ENCODE measurements around the gene RIMS3.

RIMS3 gene

DNA sequence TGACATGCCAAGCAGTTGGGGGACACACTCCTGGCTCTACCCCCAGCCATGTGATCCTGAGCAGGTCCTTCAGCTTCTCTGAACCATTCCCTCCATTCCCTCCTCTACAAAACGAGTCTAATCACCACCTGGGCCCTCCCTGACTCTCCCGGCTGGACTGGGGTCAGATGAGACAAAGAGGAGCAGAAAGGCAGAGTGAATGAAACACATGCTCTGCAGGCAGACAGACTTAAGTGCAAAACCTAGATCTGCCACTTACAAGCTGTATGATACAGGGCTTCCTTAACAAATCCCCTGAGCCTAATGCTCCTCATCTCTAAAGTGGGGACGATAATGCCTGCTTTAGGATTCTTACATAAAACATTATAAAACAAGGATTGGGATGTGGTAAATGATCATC lies 17.3 kb downstream of the RIMS3 start:
- H3K27me3 ChIP-seq (ENCODE audit: insufficient read depth, low read length) = no peaks in the 10 kb centered on the region
- no peaks in the 10 kb centered on the region for H3K9me2 ChIP-seq (ENCODE audit: low read depth, low read length)
- H3K4me1 ChIP-seq (ENCODE audit: insufficient read depth, low read length, severe bottlenecking) = no peaks in the 10 kb centered on the region
- H3K79me2 ChIP-seq (ENCODE audit: insufficient read depth, low read length) = no peaks in the 10 kb centered on the region
- H4K20me1 ChIP-seq (ENCODE audit: insufficient read depth, low read length) = no peaks in the 10 kb centered on the region
- H3K9ac ChIP-seq (ENCODE audit: low read length) = no peak overlapping the region
- H3K27ac ChIP-seq (ENCODE audit: low read depth, low read length, poor library complexity, severe bottlenecking) = no peak overlapping the region
- TF ChIP-seq, protein P1, sequence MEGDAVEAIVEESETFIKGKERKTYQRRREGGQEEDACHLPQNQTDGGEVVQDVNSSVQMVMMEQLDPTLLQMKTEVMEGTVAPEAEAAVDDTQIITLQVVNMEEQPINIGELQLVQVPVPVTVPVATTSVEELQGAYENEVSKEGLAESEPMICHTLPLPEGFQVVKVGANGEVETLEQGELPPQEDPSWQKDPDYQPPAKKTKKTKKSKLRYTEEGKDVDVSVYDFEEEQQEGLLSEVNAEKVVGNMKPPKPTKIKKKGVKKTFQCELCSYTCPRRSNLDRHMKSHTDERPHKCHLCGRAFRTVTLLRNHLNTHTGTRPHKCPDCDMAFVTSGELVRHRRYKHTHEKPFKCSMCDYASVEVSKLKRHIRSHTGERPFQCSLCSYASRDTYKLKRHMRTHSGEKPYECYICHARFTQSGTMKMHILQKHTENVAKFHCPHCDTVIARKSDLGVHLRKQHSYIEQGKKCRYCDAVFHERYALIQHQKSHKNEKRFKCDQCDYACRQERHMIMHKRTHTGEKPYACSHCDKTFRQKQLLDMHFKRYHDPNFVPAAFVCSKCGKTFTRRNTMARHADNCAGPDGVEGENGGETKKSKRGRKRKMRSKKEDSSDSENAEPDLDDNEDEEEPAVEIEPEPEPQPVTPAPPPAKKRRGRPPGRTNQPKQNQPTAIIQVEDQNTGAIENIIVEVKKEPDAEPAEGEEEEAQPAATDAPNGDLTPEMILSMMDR (IDR thresholded peaks at IDR 0.05; ENCODE audit: low read length) = no peak
- TF ChIP-seq EZH2 (IDR thresholded peaks at IDR 0.05; ENCODE audit: borderline replicate concordance, low read length) = no peak
- no peak overlapping the region for H3K4me2 ChIP-seq (ENCODE audit: low read length)
- no peaks in the 10 kb centered on the region for H3K36me3 ChIP-seq (ENCODE audit: insufficient read depth, low read length)
- no peak overlapping the region for H2AFZ ChIP-seq (ENCODE audit: low read length)
- H3K4me3 ChIP-seq (ENCODE audit: low read depth, low read length, poor library complexity, severe bottlenecking) = no peak overlapping the region
- H3K9me3 ChIP-seq (ENCODE audit: low read length) = no peaks in the 10 kb centered on the region
- H3F3A ChIP-seq (ENCODE audit: insufficient read depth, low read length) = no peaks in the 10 kb centered on the region

GRCh38 chr1:40646315-40646714 lies 19.2 kb downstream of the RIMS3 start:
- H3K4me2 ChIP-seq (ENCODE audit: low read length) = no peak overlapping the region
- no peaks in the 10 kb centered on the region for H3K9me2 ChIP-seq (ENCODE audit: low read depth, low read length)
- no peaks in the 10 kb centered on the region for H3K36me3 ChIP-seq (ENCODE audit: insufficient read depth, low read length)
- no peaks in the 10 kb centered on the region for H3K9me3 ChIP-seq (ENCODE audit: low read length)
- no peak overlapping the region for H3K27ac ChIP-seq (ENCODE audit: low read depth, low read length, poor library complexity, severe bottlenecking)
- no peaks in the 10 kb centered on the region for H3F3A ChIP-seq (ENCODE audit: insufficient read depth, low read length)
- no peak overlapping the region for H3K9ac ChIP-seq (ENCODE audit: low read length)
- H3K27me3 ChIP-seq (ENCODE audit: insufficient read depth, low read length) = no peaks in the 10 kb centered on the region
- no peaks in the 10 kb centered on the region for H3K79me2 ChIP-seq (ENCODE audit: insufficient read depth, low read length)
- no peaks in the 10 kb centered on the region for H3K4me1 ChIP-seq (ENCODE audit: insufficient read depth, low read length, severe bottlenecking)
- no peak for TF ChIP-seq EZH2 (IDR thresholded peaks at IDR 0.05; ENCODE audit: borderline replicate concordance, low read length)
- TF ChIP-seq, protein P1 (IDR thresholded peaks at IDR 0.05; ENCODE audit: low read length) = no peak
- H3K4me3 ChIP-seq (ENCODE audit: low read depth, low read length, poor library complexity, severe bottlenecking) = no peak overlapping the region
- H2AFZ ChIP-seq (ENCODE audit: low read length) = no peak overlapping the region
- H4K20me1 ChIP-seq (ENCODE audit: insufficient read depth, low read length) = no peaks in the 10 kb centered on the region

DNA sequence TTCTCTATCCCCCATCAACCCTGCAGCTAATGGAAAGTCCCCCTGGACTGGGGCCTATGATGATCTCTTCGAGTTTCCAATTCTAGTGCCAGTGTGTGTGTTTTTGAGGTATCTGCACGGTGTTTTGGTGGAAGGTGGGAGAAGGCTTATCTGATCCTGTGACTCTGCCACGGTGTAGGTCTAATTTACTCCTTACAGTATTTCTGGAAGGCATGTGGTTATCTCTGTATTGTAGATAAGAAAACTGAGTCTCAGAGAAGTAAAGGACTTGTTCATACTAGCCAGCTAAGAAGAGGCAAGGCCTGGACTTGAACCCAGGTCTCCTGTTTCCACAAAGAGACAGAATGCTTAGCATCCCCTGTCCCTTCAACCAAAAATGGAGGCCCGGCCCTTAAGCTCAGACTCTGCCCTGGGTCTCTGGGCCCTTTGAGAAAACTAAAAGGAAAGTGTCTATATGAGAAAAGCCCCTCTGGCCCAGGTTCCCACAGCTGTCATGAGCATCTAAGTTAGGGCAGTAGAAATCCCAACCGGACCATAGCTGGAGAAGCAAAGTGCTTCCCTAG lies 20.3 kb downstream of the RIMS3 start:
- Histone ChIP-seq H3K4me3 (ENCODE audit: low read depth, low read length, poor library complexity, severe bottlenecking) (no peak overlapping the region), H3K27ac (ENCODE audit: low read depth, low read length, poor library complexity, severe bottlenecking) (no peak overlapping the region)
- TF ChIP-seq EZH2 (IDR thresholded peaks at IDR 0.05; ENCODE audit: borderline replicate concordance, low read length) = no peak
- TF ChIP-seq, protein P1 (IDR thresholded peaks at IDR 0.05; ENCODE audit: low read length) = no peak

More for the DNA sequence above, 20.3 kb downstream of the RIMS3 start:
- H3F3A ChIP-seq (ENCODE audit: insufficient read depth, low read length) = no peaks in the 10 kb centered on the region
- no peaks in the 10 kb centered on the region for H3K4me1 ChIP-seq (ENCODE audit: insufficient read depth, low read length, severe bottlenecking)
- H3K36me3 ChIP-seq (ENCODE audit: insufficient read depth, low read length) = no peaks in the 10 kb centered on the region
- H3K9me2 ChIP-seq (ENCODE audit: low read depth, low read length) = no peaks in the 10 kb centered on the region
- H4K20me1 ChIP-seq (ENCODE audit: insufficient read depth, low read length) = no peaks in the 10 kb centered on the region
- no peaks in the 10 kb centered on the region for H3K9me3 ChIP-seq (ENCODE audit: low read length)
- H3K4me2 ChIP-seq (ENCODE audit: low read length) = no peak overlapping the region
- H3K79me2 ChIP-seq (ENCODE audit: insufficient read depth, low read length) = no peaks in the 10 kb centered on the region
- no peaks in the 10 kb centered on the region for H3K27me3 ChIP-seq (ENCODE audit: insufficient read depth, low read length)
- no peak overlapping the region for H3K9ac ChIP-seq (ENCODE audit: low read length)
- no peak overlapping the region for H2AFZ ChIP-seq (ENCODE audit: low read length)
